GM10248 (cell line): ENCODE data around the gene IFI44.

ENCODE experiments used
- CTCF ChIA-PET: fragments of 300-600 bp; sonication (Branson Sonifier 250); formaldehyde crosslinking; extraction: SDS; loops from one replicate; lab custom pipeline; 2021; ENCODE audit warnings: antibody characterized with exemption; lab: Yijun Ruan, JAX
- POLR2A ChIA-PET: fragments of 350-650 bp; sonication (Branson Sonifier 250); formaldehyde crosslinking; extraction: SDS; loops from one replicate; lab custom pipeline; 2020; ENCODE audit warnings: antibody characterized with exemption; lab: Yijun Ruan, JAX
- DNase-seq: peaks from one replicate; pipeline ENCODE4 v3.0.0; 2012; ENCODE audit errors: extremely low spot score
- TF ChIP-seq, protein P1 (sequence below): IDR thresholded peaks from 2 replicates; pipeline ENCODE4 v1.5.1; 2012; ENCODE audit warnings: mild to moderate bottlenecking, low read depth; ENCODE audit errors: extremely low read depth, missing control alignments, control extremely low read depth

The IFI44 gene

DNA sequence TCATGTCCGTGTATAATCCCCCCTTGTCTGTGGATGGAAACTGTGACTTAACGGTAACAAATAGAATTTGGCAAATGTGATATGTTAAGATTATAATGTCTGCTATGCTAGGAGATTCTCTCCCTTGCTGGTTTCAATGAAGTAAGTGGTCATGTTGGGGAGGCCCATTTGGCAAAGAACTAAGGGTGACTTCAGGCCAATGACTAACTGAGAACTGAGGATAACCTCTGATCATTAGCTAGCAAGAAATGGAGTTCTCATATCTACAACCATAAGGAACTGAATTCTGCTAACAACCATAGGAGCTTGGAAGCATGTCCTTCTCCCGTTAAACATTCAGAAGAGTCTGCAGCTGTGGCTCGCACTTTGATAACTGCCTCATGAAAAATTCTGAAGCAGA is 27.1 kb upstream of the IFI44 start:
- ChIA-PET CTCF (interaction anchor here (0.9 to 1.8 kb wide), 9 partner anchors 10 to 509 kb away, joined by 3 to 9 read pairs (median 4); no protein-coding TSS in a partner anchor), POLR2A (interaction anchor here (1.7 kb wide), 1 partner anchor 619 kb away, joined by 3 read pairs; no protein-coding TSS in a partner anchor)
- TF ChIP-seq, protein P1, sequence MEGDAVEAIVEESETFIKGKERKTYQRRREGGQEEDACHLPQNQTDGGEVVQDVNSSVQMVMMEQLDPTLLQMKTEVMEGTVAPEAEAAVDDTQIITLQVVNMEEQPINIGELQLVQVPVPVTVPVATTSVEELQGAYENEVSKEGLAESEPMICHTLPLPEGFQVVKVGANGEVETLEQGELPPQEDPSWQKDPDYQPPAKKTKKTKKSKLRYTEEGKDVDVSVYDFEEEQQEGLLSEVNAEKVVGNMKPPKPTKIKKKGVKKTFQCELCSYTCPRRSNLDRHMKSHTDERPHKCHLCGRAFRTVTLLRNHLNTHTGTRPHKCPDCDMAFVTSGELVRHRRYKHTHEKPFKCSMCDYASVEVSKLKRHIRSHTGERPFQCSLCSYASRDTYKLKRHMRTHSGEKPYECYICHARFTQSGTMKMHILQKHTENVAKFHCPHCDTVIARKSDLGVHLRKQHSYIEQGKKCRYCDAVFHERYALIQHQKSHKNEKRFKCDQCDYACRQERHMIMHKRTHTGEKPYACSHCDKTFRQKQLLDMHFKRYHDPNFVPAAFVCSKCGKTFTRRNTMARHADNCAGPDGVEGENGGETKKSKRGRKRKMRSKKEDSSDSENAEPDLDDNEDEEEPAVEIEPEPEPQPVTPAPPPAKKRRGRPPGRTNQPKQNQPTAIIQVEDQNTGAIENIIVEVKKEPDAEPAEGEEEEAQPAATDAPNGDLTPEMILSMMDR: no peak
- DNase-seq: no peak

DNA sequence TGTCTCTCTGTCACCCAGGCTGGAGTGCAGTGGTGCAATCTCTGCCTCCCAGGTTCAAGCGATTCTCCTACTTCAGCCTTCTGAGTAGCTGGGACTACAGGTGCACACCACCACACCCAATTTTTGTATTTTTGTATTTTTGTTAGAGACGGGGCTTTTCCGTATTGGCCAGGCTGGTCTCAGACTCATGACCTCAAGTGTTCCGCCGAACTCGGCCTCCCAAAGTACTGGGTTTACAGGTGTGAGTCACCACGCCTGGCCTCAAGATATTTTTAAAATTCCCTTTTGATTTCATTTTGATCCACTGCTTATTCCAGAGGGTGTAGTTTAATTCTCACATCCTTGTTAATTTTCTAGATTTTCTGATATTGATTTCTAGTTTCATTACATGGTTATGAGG is 25.6 kb upstream of the IFI44 start:
- POLR2A ChIA-PET: no interaction called here
- TF ChIP-seq, protein P1: no peak
- CTCF ChIA-PET: interaction anchor here (0.7 to 1.8 kb wide), 2 partner anchors 24 to 49 kb away, joined by 3 to 4 read pairs; no protein-coding TSS in a partner anchor
- DNase-seq: no peak

DNA sequence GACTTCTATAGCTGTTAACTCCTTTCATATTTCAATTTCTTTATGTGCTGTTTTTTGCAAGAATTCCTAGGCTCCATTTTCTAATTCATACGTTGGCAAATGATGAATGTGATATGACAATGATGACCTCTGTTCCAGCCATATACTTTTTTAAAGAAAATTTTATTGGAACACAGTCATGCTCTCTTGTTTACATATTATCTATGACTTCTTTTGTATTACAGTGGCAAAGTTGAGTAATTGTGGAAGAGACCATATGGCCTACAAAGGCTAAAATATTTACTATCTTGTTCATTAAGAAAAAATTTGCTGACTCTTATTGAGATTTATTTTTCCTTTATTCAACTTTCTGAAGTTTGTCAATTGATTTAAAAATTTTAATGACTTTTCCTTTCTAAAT is 22.3 kb upstream of the IFI44 start:
- ChIA-PET POLR2A (interaction anchor here (1.0 kb wide), 1 partner anchor 623 kb away, joined by 4 read pairs; no protein-coding TSS in a partner anchor), CTCF (interaction anchor here (1.2 to 4.0 kb wide), 2 partner anchors 10 to 49 kb away, joined by 4 to 25 read pairs; no protein-coding TSS in a partner anchor)
- no peak for DNase-seq
- TF ChIP-seq, protein P1: no peak

DNA sequence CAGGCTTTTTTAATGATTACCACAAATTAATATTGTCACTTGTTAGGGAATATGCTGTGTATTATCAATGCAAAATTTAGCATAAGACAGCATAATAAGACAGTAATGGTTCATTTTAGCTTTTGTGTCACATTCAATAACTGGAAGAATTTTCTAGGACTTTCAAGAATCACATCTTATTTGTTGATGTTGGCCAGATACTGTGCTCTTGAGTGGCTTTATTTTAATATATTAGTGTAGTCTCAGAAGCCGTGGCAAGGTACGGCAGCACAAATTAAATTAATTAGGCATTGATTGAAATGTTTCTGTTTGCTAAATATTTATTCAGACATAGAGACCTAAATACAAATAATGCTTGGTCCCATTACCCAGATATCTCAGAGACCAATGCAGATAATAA is 19.0 kb upstream of the IFI44 start:
- ChIA-PET POLR2A (no interaction called here), CTCF (no interaction called here)
- TF ChIP-seq, protein P1: no peak
- DNase-seq: no peak

DNA sequence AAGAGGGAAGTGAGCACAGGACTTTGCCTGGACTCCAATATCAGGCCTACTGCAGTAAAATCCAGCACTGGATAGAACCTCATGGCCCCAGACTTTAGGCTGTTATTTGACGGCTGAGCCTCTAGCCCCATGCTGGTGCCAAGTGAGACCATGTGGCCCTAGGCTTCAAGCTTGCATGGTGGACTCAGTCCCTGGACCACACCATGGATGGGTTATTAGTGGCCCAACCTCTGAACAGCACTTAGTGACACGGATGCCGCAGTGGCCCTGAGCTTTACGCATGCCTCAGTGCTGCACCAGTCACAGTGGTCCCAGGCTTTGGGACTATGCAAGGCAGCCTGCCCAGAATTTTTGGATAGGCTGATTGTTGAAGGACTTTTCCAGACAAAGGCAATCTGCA is 16.4 kb upstream of the IFI44 start:
- ChIA-PET POLR2A (no interaction called here), CTCF (no interaction called here)
- DNase-seq: no peak
- TF ChIP-seq, protein P1: no peak

DNA sequence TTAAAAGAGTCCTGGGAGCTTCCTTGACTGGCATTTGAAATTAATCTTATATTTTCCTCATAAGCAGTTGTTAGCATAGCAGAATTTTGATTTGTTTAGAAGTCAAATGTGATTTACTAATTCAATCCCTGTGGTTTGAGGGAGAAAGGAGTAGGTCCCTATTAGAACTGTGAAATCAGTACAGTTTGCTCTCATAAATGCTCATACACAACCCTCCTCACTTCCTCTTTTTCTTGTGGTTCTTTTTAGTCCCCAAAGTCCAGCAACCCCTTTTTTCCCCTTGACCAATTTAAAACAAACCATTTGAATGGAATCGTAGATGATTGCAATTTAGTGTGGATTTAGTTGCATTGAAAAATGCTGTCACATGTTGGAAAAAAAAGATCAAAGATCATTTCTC is 9.2 kb upstream of the IFI44 start:
- ChIA-PET POLR2A (no interaction called here), CTCF (interaction anchor here (1.2 to 1.5 kb wide), 2 partner anchors 18 to 23 kb away, joined by 4 read pairs; no protein-coding TSS in a partner anchor)
- TF ChIP-seq, protein P1: no peak
- DNase-seq: no peak
